ENCODE results near the gene LNX2.

LNX2 gene

DNA sequence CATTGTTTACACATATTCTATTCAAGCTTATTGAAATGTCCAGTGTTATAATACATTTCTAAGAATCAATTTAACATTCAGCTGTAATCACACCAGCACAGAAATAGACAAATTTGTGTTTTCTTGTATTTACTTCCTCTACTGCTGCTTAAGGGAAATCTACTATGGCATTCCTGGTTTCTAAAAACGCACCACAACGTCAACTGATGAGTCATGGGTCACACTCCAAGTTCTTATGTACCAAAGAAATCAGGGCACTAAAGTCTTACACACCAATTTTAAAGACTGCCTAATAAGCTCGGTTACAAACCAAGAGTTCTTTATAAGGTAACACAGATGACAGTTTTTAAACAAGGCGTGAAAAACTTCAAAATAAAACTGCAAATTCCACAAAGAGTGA is 13.2 kb downstream of the LNX2 start:
- no peak for DNase-seq (ENCODE audit: low read depth)

DNA sequence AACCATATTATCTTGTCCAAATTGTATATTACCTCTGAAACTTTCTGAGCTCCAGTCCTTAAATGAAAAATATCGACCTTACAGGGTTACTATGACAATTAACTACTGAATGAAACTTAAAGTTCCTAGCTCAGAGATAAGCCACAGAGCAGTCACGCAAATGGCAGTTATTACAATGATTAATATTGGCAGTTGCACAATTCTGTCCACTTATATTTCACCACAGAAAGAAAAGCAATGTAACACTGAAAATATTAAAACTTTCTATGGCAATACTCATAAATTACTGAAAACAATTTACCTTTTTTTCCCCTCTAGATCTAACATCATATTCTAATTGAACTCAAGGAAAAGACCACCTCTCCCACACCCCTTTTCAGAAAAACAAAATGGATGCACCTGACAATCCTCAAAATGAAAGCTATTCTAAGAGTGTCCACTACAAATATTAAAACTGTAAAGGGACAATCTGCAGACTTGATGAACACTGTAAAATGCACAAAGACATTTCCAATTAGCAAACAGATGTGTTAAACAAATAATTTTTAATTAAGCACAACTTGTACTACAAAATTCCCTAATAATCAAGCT is 14.6 kb downstream of the LNX2 start:
- no peak for DNase-seq (ENCODE audit: low read depth)

DNA sequence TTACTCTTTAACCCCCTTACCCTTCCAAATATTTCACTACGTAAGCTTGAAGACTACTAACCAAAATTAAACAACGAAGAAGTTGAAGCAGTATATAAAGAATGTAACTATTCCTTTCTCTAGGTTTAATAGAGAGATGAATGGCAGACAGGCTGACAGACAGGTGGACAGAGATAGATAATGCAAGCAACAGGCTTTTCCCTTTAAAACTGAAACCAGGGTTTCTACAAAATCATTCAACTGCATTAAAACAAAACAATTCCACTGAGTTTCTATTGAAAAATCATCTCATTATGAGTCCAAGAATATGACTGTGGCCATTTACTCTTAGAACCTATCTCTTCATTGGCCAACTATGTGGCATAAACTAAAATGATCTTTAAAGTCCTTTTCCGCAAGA is 15.2 kb downstream of the LNX2 start:
- no peak for DNase-seq (ENCODE audit: low read depth)

DNA sequence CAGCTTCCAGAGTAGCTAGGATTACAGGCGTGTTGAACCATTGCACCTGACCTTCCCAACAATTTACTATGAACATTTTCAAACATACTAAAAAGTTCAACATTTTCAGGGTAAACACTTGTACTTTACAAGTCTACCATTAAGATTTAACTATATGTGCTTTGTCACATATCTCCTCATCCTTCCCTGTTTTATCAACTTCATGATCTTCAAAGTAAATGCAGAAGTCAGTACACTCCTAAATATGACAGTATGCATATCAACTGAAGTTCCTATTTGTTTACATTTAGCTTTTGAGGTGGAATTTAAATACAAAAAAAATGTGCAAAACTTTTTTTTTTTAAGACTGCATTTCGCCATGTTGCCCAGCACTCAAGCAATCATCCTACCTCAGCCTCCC is 18.5 kb downstream of the LNX2 start:
- DNase-seq (ENCODE audit: low read depth), result no peak

DNA sequence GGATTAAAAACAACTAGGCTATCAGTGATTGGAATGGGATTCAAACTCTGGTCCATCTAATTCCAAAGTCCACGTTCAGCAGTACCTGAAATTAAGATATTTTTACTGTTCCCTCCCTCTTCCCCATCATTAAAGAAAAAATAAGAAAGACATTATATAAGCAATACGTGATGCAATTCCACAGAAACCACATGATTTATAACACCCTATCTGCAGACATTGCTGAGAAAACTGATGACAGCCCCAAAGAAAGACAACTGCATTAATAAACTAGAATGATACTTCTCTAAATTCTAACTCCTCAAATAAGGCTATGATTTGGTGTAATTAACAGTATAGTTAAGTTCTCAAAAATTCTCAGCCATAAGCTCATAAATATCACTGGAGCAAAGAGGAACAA is 19.1 kb downstream of the LNX2 start:
- DNase-seq (ENCODE audit: low read depth), result no peak

DNA sequence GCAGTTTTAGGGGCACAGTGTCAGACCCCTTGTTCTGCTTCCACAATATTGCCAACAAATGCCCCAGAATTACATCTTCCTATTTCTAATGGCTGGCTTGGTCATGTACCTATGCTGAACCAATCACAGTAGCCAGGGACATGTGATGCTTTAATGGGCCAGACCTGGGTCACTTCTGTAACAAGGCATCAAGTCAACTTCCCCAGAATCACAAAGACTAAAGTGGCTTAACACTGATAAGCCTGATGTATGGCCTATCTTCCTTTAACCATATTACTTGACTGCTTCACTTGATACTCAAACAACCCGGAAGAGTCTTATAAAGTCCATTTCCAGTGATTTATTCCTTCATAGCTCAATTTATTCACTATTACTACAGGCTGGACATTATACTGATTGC is 19.6 kb downstream of the LNX2 start:
- DNase-seq (ENCODE audit: low read depth), result no peak

DNA sequence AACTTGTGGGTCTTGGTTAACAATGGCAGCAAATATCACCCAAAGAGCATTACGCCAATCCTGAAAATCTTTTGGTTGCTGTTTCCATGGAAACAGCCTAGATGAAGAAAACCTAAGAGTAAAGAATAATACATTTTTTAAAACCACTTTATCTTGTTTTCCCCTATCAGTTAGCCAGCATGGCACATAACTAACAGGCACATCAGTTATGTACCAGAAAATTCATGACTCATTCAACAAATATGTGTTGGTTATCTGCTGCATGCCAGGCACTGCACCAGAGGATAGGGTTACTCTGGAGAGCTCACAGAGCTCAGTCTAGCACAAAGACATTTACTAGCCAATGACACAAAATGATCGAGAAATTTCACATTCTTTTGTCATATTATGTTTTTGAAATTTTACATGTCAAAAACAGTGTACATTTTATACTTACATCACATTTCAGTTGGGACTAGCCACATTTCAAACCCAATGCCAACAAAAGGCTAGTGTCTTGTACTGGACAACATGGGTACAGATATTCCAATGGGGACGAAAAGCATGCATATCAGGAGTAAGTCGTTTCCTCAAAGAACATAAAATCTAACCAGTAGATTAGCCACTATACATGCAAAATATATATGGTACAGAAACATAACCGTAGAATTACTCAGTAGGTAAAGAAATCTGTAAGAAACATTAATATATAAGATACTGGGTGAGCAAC is 20.3 kb downstream of the LNX2 start:
- no peak for DNase-seq (ENCODE audit: low read depth)

DNA sequence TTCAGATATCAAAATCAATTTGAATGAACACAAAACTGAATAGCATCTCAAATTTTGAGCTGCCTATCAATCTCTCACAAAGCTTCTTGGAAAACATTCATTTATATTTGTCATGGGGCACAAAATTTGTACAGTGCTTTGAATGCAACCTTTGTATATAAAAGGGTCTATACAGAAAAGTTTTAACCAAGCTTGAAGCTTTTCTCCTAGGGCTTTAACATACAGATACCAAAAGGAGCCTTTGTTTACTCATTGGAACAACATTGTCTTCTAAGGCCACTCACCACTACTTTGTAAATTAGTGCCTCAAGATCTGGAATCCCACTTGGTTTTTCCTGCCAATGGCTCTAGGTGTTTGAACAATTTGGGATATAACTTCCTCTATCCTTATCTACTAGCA is 21.2 kb downstream of the LNX2 start:
- DNase-seq (ENCODE audit: low read depth), result no peak

DNA sequence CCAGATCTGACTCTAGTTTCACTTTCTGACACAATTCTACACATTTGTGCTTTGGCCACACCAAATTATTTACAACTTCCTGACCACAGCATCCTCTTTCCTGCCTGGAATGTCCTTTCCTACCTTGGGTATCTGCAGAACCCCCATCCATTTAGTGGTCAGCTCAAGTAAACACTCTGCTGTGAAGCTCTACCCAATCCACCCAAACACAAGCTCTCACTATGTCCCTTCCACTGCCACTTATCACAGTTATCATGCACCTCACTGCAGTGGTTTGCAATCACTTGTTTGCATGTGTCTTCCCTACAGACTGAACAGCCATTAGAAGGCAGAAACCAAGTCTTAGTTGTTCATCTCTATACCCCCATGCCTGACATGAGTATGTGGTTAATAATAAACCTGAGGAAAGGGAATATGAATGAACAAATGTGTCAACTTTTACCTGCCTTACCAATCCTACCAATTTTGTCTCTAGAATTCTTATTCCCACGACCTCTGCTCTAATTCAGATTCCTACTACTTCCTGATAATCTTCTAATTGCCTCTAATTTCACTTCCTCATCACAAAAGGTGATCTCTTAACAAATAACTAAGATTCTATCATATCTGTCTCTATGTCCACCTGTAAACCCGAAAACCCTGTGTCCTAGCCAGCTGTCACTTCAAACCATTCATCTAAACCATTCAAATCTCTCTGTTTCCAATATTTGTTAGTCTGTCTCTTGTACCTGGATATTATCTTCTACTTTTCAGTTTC is 25.1 kb downstream of the LNX2 start:
- no peak for DNase-seq (ENCODE audit: low read depth)

DNA sequence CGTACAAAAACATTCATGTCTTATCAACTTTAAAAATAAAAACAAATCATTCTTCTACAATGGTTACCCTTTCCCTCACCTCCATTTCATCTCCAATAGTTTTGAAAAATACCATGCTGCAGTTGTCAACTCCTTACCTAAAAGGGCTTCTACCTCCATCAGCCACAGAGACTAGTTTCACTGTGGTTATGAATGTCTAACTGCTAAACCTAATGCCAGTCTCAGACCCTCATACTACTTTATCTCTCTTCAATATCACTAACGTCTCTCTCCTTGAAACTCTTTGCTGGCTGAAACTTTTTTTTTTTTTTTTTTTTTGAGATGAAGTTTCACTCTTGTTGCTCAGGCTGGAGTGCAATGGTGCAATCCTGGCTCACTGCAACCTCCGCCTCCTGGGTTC is 27.1 kb downstream of the LNX2 start:
- no peak for DNase-seq (ENCODE audit: low read depth)

DNA sequence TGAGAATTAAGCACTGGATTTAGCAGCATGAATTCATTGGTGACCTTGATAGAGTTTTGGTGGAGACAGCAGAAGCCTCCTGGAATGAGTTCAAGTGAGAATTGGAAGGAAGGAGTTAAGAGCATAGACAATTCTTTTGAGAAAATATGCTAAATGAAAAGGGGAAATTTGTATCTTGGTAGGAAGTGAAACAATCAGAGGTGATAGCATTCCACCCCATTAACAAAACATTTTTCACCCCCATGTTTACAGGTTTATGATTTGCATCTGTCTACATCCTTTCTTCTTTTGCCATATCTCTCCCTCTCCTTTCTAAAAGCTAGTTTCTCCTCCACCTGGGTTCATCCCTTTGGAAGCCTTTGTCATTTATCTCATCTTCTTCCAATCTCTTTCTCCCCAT is 27.5 kb downstream of the LNX2 start:
- DNase-seq (ENCODE audit: low read depth), result no peak

DNA sequence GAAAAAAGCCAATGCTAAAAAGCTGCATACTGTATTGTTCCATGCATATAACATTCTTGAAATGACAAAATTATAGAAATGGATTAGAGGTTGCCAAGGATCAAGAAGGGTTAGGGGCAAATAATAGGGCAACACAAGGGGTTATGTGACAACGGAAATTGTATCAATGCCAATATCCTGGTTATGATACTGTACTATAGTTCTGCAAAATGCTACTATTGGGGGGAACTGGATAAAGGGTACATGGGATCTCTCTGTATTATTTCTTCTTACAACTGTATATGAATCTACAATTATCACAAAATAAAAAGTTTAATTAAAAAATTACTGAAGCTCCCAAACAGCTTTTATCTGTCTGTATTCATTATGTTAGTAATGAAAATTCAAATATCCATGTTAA is 31.9 kb downstream of the LNX2 start:
- no peak for DNase-seq (ENCODE audit: low read depth)

DNA sequence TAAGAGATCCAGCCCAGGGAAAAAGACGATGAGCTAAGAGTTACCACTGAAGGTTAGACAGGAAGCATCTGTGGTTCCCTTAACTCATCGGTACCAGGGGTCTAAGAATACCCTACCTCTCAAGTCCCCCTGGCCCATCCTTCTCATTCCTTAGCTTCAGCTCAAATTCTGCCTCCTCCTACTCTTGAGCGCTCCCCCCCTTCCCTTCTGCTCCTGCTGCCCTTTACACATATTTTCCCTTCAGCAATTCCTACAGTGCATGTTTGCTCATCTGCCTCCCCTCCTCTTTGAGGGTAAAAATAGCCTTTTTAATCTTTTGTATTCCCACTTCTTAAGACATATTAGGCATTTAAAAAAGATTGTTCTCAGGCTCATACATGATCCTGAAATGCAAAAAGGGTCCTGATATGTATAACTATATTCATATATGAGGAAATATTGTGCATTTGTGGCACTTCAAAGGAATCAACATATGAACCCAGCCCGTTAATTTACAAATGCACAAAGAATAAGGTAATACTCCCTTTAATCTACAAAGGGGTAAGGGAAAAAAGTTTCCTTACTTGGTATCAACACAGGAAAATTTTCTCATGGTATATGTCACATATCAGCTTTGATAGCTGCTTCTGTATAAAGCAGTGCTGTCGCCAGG is 33.1 kb downstream of the LNX2 start:
- no peak for DNase-seq (ENCODE audit: low read depth)

DNA sequence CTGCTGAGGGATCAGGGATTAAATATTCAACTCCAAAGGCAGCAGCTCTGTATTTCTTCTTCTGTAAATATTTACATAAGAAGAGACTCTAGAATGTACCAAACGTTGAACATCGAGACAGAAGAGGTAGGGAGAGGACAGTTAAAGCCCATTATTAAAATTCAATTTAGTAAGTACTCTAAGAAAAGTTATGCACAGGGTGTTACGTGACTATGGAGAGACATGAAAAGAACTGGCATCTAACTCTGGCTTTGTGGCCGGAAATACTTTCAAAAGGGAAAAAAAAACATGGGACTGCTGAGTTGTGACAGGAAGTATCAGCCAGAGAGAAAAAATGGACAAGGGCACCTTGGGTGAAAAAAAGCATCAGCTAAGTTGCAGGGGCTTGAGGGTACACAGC is 36.7 kb downstream of the LNX2 start:
- no peak for DNase-seq (ENCODE audit: low read depth)

DNA sequence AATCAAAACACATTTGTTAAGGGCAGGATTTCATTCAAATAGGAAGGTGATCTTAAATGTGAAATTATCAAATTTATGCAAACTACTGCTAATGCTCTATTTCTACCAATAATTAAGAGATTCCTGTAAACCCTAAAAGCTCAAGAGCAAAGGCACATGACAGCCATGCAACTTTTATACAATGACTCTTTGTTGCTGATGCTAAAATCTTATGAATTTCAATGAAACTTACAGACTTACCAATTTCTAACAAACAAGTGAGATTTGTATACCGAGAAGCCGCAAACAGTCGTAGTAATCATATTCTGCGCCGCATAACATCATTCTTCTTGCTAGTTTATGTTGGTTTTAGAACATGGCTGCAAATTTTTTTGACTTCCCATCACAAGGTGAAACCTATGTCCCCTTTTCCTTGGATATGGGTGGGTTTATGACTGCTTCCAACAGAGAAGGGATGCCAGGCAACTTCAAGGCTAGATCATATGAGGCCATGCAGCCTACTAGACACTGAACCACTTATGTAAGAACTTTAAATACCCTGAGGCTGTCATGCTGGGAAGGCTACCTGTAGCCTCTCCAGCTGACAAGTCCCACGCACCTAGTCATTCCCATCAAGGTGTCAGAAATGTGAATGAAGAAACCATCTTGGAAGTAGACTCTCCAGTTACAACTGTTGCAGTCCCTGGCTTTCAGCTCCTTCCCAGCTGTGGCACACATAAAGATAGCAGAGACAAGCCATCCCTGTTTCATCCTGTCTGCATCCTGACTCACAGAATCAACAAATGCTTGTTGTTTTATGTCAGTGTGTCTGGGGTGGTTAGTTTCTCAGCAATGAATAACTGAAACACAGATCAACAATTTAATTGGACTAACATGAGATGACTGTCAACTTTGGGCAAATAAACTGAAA is 42.0 kb downstream of the LNX2 start:
- DNase-seq (ENCODE audit: low read depth), result no peak

DNA sequence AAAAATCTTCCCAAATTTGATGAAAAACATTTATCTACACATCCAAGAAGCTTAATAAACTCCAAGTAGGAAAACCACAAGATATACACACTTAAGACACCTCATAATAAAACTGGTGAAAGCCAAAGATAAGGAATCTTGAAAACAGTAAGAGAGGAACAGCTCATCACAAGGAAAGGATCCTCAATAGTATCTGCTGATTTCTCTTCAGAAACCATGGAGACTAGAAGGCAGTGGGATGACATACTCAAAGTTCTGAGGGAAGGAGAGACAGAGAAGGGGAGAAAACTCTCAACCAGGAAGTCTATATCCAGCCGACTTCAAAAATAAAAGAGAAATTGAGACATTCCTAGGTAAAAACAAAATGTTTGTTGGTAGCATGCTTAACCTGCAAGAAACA is 45.7 kb downstream of the LNX2 start:
- DNase-seq (ENCODE audit: low read depth), result no peak

DNA sequence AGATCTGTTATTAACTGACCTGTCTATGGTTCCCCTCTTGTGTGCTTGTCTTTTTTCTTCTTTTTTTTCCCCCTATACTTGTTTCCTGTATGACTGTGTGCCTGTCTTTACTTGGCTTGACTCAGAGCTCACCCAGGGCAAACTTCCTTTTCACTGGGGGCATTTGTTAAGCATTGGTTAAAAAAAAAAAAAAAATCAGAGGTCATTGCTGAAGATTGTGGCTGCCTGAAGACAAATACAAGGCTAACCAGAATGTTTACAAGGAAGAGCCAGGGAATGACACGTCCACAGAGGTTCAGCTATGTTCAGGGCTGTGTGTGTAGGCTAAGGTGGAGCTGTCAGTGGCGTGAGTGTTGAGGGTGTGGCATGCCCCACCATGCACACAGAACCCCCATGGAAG is 47.1 kb downstream of the LNX2 start:
- no peak for DNase-seq (ENCODE audit: low read depth)

DNA sequence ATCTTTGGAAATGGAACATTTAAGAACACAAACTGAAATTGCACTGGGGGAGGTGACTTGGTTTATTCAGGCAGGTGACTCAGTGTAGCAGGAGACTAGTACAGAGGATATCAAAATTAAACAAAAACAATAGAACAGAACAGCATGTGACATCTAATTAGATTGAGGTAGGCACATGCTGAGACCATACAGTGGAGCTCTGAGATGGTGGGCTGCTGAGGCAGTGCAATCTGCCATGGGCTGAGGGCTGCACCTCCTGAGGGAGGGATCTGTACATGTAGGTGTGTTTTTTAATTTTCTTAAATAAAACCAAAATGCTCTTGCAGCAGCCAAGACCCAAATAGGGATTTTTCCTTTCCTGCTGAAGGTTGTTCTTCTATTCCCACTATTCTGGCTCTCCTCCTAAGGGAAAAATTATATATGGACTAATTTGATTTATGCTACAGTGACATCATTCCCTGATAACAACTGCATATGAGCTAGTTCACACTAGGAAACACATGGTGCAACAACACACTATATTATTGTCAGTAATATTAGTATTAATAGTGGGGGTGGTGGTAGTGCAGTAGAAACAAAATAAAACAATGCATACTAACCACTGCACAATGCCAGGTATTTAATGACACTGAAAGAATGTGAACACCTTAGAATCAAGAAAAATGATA is 48.0 kb downstream of the LNX2 start:
- no peak for DNase-seq (ENCODE audit: low read depth)

DNA sequence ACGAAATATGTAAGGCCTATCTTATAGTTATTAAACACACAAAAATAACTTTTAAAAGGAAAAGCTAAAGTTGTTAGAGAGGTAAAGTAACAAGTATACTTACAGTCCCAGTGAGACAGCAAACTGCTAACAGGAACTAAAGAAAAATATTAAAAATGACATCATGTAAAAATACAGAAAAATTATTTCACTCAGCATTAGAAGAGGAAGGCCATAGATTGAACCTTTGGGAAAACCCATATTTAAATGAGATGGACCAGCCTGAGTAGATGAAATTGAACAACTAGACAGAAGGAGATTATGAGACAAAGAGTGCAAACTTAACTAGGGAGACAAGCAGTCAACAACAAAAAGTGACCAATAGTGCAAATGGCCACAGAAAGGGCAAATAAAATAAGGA is 49.4 kb downstream of the LNX2 start:
- DNase-seq (ENCODE audit: low read depth), result no peak

DNA sequence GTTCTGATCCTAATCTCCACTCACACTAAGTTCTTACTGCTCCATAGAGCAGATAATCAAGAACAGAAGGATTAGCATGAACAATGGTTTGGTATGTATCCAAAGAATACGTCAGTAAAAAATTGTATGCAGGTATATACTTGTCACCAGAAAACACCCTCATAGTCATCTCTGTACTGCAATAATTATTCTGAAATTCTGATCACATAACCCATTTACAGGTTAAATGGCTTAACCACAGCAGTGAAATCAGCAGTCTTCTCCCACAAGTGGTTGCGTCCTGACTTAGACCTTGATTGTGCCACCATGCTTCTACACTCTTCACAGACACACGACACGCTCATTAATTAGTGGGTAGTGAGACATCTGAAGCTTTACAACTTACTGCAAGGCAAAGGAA is 50.9 kb downstream of the LNX2 start:
- DNase-seq (ENCODE audit: low read depth), result no peak

DNA sequence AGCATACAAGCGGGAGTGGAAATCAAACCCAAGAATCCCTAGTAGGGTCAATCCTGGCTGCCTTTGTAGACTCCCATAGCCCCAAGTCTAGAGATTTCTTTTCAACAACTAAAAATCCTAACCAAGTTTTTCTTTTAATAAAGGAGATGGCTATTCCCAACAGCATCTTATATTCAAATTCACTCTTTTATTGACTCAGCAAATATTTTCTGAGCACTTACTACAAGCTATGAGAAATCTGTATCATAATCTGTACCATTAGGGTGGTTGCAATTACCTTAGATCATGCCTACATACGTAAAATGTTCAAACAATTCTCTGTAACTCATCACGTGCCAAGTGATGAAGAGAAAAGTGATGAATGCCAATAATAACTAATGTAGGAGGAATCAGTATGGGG is 54.5 kb downstream of the LNX2 start:
- DNase-seq (ENCODE audit: low read depth), result no peak
